ENCODE measurements around the gene U2AF2. TPM values are rescaled to one million over a fixed set of nuclear protein-coding genes. Genes with fewer than 3 reads are reported as not detected.
A peak's percentile ranks its signal among the peaks of the same experiment; 100 is the strongest.

The U2AF2 gene
- total RNA-seq, 1 donor from 2014 or later = 74.0 TPM

DNA sequence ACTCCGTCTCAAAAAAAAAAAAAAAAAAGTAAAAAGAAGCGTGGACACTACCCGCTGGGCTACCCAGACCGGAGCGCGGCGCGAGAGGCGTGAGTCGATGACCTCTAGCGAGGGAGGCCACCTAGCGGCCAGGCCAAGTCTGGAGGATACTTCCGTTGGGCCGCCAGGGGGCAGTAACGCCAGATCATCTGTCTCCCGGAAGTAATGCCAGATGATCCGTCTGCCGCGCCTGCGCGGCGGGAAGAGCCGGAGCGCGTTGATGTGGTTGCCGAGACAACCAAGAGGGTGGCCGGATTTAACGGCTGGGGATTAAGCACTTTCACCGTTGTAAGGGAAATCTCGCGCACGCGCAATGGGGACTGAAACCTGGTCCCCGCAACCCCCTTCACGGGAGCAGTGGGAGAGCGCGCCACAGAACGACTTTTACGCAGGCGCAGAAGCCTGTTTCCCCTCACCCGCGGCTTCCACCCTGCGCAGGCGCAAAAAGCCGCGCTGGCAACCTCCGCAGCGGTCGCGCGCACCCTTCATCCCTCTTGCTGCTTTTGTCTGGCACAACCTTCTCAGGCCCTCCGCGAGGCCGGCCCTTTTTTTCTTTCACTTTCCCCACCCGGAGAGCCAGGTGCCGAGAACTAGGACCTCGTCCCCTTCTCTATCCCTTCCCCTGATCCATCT lies 1.0 kb upstream of the U2AF2 start:
- no peaks in the 10 kb centered on the region for H3K9me3 ChIP-seq (replicated peaks)
- peak overlapping the region; percentile 88 for H3K4me3 ChIP-seq
- peaks cover 10% of the 10 kb centered on the region for H3K36me3 ChIP-seq
- TF ChIP-seq, protein P1, sequence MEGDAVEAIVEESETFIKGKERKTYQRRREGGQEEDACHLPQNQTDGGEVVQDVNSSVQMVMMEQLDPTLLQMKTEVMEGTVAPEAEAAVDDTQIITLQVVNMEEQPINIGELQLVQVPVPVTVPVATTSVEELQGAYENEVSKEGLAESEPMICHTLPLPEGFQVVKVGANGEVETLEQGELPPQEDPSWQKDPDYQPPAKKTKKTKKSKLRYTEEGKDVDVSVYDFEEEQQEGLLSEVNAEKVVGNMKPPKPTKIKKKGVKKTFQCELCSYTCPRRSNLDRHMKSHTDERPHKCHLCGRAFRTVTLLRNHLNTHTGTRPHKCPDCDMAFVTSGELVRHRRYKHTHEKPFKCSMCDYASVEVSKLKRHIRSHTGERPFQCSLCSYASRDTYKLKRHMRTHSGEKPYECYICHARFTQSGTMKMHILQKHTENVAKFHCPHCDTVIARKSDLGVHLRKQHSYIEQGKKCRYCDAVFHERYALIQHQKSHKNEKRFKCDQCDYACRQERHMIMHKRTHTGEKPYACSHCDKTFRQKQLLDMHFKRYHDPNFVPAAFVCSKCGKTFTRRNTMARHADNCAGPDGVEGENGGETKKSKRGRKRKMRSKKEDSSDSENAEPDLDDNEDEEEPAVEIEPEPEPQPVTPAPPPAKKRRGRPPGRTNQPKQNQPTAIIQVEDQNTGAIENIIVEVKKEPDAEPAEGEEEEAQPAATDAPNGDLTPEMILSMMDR (IDR thresholded peaks at IDR 0.05; ENCODE audit: borderline replicate concordance) = peak; percentile 96
- intact Hi-C loops (cut with micrococcal nuclease) = no loop called here
- H3K27me3 ChIP-seq (ENCODE audit: low read depth) = no peaks in the 10 kb centered on the region
- DNase-seq = peak; percentile 97
- H3K27ac ChIP-seq (replicated peaks) = peak overlapping the region; percentile 98
- H3K4me1 ChIP-seq = peaks cover 59% of the 10 kb centered on the region

DNA sequence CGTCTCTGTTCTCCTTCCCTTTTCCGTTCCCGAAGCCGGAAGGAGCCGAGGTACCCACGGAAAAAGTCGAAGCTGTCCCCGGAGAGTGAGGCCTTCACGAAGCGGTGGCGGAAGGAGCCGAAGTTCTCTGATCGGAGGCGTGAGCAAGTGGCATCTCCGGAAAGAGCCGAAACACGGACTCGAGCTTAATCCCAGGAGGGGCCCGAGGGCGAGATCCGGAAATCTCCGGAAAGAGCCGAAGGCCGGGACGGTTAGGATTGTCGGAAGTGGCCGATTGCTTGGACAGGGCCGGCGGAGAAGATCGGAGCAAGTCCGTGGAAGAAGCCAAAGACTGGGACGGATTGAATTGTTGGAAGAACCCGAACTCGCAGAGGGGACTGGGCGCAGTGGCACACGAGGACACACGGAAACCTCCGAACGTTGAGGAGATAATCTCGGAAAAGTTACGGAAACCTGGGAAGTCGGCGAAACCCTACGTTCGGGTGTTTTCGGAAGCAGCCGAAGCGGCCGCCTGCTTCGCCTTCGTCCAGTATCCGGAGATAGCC lies 440 bp upstream of the U2AF2 start:
- H3K36me3 ChIP-seq = peaks cover 13% of the 10 kb centered on the region
- peaks cover 59% of the 10 kb centered on the region for H3K4me1 ChIP-seq
- peak overlapping the region; percentile 98 for H3K27ac ChIP-seq (replicated peaks)
- TF ChIP-seq, protein P1 (IDR thresholded peaks at IDR 0.05; ENCODE audit: borderline replicate concordance) = no peak
- intact Hi-C loops (cut with micrococcal nuclease) = no loop called here
- no peaks in the 10 kb centered on the region for H3K9me3 ChIP-seq (replicated peaks)
- peak overlapping the region; percentile 88 for H3K4me3 ChIP-seq
- peak; percentile 99 for DNase-seq
- no peaks in the 10 kb centered on the region for H3K27me3 ChIP-seq (ENCODE audit: low read depth)

DNA sequence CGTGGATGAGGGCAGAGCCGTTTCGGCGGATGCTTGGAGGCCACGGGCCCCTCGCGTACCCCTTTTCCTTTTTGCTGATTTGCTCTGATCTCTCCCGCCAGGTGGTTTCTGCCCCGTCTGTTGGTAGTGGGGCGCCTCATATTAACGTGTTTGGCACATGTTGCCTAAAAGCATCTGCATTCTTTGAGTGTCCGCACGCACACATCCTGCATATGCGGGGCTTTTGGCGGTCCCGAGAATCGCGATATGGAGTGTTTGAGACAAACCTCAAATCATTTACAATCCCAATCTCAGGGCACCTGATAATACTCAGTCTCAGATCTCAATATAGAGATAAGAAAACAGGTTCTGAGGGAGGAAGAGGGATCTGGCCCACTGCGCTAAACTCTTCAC lies 809 bp downstream of the U2AF2 start:
- no peak for DNase-seq
- H3K27me3 ChIP-seq (ENCODE audit: low read depth) = no peaks in the 10 kb centered on the region
- no peaks in the 10 kb centered on the region for H3K9me3 ChIP-seq (replicated peaks)
- peaks cover 66% of the 10 kb centered on the region for H3K4me1 ChIP-seq
- intact Hi-C loops (cut with micrococcal nuclease) = no loop called here
- H3K36me3 ChIP-seq = peaks cover 24% of the 10 kb centered on the region
- TF ChIP-seq, protein P1 (IDR thresholded peaks at IDR 0.05; ENCODE audit: borderline replicate concordance) = no peak
- H3K27ac ChIP-seq (replicated peaks) = peak overlapping the region; percentile 98
- peak overlapping the region; percentile 88 for H3K4me3 ChIP-seq

DNA sequence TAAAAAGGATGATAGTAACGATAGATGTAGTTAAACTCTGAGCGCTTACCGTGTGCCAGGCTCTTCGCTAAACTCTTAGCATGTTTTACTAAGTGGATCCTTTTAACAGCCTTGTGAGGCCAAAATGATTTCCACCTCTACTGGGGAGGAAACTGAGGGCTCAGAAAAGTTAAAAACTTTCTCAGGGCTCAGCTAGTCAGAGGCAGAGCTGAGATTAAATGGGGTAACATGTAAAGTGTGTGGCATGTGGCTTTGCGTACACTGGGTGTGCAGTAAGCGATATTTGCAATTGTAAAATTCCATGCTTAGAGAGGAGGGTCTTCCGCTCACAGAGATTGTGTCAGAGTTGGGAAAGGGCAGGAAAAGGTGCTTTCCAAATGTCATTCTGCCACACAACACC lies 1.7 kb downstream of the U2AF2 start:
- H3K36me3 ChIP-seq = peaks cover 29% of the 10 kb centered on the region
- peak overlapping the region; percentile 88 for H3K4me3 ChIP-seq
- TF ChIP-seq, protein P1 (IDR thresholded peaks at IDR 0.05; ENCODE audit: borderline replicate concordance) = no peak
- H3K4me1 ChIP-seq = peaks cover 66% of the 10 kb centered on the region
- no peaks in the 10 kb centered on the region for H3K9me3 ChIP-seq (replicated peaks)
- H3K27ac ChIP-seq (replicated peaks) = no peak overlapping the region
- no peaks in the 10 kb centered on the region for H3K27me3 ChIP-seq (ENCODE audit: low read depth)
- no peak for DNase-seq
- intact Hi-C loops (cut with micrococcal nuclease) = no loop called here

DNA sequence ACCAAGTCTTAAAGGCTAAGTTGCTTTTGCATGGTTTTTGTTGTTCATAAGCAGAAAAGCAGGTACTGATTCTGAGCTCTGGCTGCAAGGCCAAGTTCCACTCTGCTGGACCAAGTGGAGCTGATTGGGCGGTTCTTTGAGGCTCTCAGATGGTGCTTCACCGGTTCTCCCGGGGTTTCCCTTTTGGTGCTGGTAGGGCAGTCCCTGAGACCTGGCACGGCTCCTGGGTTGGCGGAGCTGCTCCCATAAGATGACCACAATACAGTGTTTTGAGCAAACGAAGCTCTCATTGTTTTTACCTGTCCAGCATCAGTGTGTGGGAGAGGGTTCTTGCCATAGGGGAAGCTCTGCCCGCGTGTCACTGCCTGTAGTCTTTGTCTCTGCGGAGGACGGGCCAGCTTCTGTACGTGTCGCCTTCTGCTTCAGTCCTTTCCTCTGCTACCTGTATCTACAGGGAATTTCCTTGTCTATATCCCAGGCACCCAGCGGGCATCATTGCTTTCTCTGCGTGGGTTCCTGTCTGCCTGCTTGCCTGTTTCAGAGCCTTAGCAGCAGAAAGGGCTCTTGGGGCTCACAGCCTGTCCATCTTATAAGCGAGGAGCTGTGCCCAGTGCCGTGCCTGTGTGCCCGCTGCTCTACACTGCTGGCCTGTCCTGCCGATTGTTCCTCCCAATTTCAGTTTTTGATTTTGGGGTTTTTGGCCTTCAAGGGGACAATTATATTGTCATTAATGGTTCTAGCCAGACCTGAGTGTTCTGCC lies 2.3 kb downstream of the U2AF2 start:
- Histone ChIP-seq H3K27me3 (ENCODE audit: low read depth) (no peaks in the 10 kb centered on the region), H3K27ac (replicated peaks) (no peak overlapping the region), H3K9me3 (replicated peaks) (no peaks in the 10 kb centered on the region), H3K4me3 (peak overlapping the region; percentile 88), H3K4me1 (peaks cover 66% of the 10 kb centered on the region), H3K36me3 (peaks cover 35% of the 10 kb centered on the region)
- TF ChIP-seq, protein P1 (IDR thresholded peaks at IDR 0.05; ENCODE audit: borderline replicate concordance) = no peak
- no peak for DNase-seq
- intact Hi-C loops (cut with micrococcal nuclease) = no loop called here

Data from left ventricle myocardium inferior (tissue), 1 donor.